ENCODE results near the gene LRCH3.
"Not testable (repeated sequence)": the region's sequence is repeated elsewhere in the genome, so short reads cannot be mapped to it uniquely, and the experiment has no call there.

Gene LRCH3

DNA sequence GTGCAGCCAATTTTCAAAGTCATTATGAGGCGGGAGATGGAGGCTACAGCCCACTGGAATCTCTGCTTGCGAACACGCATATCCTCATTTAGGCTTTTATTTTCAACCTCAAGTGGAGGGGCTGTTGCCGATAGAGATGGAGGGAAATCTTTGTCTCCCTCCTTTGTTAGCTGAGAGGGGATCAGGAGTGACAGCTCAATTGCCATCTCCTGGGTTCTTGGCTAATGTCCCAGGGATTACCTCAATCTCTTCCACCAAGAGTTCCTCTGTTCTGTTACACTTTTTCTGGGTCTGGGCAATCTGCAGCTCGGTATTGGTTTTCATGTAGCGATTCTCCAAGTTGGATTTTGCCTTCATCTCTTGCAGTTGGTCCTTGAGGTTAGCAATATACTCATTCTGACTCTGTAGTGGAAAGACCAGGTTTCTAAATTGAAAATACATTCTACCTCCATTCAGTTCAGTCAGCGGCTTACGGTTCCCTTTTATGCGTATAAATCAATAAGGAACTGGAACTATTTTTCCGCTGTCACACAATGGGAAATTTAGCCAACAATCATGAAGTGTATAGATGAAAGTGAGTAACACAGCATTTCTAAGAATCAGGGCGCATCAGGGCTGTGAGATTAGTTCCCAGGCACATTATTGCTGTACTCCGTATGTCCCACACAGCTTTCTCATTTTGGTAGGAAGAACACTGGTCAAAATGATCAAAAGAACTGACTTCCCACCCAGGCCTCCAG is 122.8 kb downstream of the LRCH3 start:
- no peak for DNase-seq (ENCODE audit: extremely low read depth, low read depth)
- H3K4me3 ChIP-seq (replicated peaks; ENCODE audit: low read depth, low read length), result no peak overlapping the region
- TF ChIP-seq, protein P1, sequence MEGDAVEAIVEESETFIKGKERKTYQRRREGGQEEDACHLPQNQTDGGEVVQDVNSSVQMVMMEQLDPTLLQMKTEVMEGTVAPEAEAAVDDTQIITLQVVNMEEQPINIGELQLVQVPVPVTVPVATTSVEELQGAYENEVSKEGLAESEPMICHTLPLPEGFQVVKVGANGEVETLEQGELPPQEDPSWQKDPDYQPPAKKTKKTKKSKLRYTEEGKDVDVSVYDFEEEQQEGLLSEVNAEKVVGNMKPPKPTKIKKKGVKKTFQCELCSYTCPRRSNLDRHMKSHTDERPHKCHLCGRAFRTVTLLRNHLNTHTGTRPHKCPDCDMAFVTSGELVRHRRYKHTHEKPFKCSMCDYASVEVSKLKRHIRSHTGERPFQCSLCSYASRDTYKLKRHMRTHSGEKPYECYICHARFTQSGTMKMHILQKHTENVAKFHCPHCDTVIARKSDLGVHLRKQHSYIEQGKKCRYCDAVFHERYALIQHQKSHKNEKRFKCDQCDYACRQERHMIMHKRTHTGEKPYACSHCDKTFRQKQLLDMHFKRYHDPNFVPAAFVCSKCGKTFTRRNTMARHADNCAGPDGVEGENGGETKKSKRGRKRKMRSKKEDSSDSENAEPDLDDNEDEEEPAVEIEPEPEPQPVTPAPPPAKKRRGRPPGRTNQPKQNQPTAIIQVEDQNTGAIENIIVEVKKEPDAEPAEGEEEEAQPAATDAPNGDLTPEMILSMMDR (IDR thresholded peaks at IDR 0.05; ENCODE audit: low read depth, low read length, missing control alignments), result no peak

DNA sequence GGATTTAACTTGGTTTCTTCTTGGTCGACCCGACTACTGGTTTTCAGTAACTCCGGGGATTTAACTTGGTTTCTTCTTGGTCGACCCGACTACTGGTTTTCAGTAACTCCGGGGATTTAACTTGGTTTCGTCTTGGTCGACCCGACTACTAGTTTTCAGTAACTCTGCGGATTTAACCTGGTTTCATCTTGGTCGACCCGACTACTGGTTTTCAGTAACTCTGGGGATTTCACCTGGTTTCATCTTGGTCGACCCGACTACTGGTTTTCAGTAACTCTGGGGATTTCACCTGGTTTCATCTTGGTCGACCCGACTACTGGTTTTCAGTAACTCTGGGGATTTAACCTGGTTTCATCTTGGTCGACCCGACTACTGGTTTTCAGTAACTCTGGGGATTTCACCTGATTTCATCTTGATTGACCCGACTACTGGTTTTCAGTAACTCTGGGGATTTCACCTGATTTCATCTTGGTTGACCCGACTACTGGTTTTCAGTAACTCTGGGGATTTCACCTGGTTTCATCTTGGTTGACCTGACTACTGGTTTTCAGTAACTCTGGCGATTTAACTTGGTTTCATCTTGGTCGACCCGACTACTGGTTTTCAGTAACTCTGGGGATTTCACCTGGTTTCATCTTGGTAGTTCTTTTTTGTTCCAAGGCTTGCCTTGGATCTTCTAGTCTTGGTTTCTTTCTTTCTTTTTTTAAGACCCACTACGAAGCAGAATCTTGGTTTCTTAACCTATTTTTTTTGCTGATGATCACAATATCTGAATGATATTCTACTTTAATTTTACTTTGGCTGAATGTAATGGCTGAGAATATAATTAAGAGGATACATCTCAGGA is 130.6 kb downstream of the LRCH3 start:
- not testable (repeated sequence) for H3K4me3 ChIP-seq (replicated peaks; ENCODE audit: low read depth, low read length); DNase-seq (ENCODE audit: extremely low read depth, low read depth)

DNA sequence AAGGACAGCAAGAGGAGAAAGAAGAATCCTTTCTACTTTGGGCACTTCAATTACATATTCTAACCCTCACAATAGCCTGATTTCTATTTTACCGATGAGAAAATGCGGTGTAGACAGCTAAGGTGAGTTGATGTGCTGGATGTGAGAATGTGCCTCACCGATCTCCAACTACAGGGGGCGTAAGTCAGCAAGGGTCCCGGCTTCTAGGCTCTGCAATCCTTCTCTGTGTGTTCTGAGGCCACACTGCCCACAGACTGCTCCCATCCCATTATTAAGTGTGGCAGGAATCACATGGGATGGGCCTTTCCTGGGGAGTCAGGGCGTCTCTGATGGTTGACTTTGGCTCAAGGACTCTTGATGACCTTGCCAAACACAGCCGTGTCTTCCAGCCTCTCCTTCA is 135.4 kb downstream of the LRCH3 start:
- H3K4me3 ChIP-seq (replicated peaks; ENCODE audit: low read depth, low read length), result no peak overlapping the region
- TF ChIP-seq, protein P1 (IDR thresholded peaks at IDR 0.05; ENCODE audit: low read depth, low read length, missing control alignments), result peak; percentile 45
- DNase-seq (ENCODE audit: extremely low read depth, low read depth), result no peak

DNA sequence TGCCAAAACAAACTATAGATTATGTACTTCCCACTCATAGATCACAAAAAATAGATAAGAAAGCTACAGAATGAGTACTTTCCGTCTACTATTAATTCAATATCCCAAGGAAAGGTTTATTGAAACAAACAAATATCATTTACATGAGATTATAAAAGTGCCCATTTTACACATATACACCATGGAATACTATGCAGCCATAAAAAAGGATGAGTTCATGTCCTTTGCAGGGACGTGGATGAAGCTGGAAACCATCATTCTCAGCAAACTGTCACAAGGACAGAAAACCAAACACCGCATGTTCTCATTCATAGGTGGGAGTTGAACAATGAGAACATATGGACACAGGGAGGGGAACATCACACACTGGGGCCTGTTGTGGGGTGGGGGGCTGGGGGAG is 136.5 kb downstream of the LRCH3 start:
- DNase-seq (ENCODE audit: extremely low read depth, low read depth); H3K4me3 ChIP-seq (replicated peaks; ENCODE audit: low read depth, low read length): not testable (repeated sequence)

DNA sequence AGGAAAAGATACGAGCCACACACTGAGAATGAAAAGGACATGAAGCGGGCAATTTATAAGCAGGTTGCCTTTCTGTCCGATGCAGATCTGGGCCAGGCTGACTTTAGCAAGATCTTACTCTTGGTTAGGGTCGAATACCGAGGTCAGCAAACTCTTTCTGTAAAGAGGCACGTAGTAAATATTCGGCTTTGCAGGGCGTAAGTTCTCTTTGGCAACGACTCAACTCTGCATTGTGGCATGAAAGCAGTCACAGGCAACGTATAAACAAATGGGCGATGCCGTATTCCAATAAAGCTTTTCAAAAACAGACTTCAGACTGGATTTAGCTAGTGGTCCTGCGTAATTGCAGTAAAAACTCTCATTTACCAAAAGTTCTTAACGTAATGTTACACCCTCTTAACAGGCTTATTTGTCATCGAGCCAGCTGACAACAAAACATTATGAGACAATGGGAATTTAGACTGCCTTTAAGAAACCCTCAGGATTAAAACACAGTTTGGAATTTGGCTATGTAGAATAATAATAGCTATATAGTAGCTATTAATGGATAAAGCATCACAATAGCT is 145.8 kb downstream of the LRCH3 start:
- TF ChIP-seq, protein P1 (IDR thresholded peaks at IDR 0.05; ENCODE audit: low read depth, low read length, missing control alignments), result no peak
- DNase-seq (ENCODE audit: extremely low read depth, low read depth), result no peak
- H3K4me3 ChIP-seq (replicated peaks; ENCODE audit: low read depth, low read length), result no peak overlapping the region

Measured in HFF-Myc (cell line).